ENCODE measurements around the gene UBE2V1. TPM values are rescaled to one million over a fixed set of nuclear protein-coding genes. Genes with fewer than 3 reads are reported as not detected.

The UBE2V1 gene
- total and polyA plus RNA-seq, 2 donors (not counting 3 experiments of a cell fraction or from before 2014, with no cell fraction given): 145 to 156 TPM

DNA sequence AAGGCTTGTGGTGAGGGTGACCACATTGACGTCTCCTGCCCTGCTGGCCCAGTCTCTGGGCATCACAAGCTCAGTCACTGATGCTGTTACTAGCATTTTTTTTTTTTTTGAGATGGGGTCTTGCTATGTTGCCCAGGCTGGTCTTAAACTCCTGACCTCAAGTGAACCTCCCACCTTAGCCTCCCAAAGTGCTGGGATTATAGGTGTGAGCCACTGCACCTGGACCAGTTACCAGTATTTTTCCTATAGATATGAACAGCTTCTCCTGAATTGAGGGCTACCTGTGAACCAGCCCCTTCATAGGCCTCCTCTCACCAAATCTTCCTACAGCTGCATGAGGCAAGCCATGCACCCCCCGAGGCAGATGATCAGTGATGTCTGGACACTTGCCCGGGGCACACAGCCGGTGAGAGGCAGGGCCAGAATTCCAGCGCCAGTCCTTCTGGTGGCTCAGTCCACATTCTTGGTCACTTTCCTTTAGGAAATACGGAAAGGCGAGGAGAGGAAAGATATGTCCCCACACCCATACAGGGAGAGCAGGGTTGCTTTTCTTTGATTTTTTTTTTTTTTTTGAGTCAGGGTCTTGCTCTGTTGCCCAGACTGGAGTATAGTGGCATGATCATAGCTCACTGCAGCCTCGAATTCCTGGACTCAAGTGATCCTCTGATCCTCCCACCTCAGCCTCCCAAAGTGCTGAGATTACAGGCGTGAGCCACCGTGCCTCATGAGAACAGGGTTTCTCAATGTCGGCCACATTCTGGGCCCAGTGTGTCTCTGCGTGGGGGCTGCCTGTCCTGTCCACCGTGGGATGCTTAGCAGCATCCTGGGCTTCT lies 50.7 kb downstream of the UBE2V1 start:
- Histone ChIP-seq H3K27me3 (ENCODE audit: control insufficient read depth in 2 of 2, insufficient read depth in 2 of 2, low read length in 2 of 2) (no peaks in the 10 kb centered on the region), H3K36me3 (ENCODE audit: control insufficient read depth in 2 of 2, extremely low read depth in 1 of 2, insufficient read depth in 2 of 2, low read length in 2 of 2) (no peaks in the 10 kb centered on the region), H2AFZ (ENCODE audit: low read depth, low read length) (no peak overlapping the region), H4K20me1 (replicated peaks; ENCODE audit: control insufficient read depth, extremely low read depth, insufficient read depth, low read length) (no peaks in the 10 kb centered on the region), H3K4me1 (ENCODE audit: control insufficient read depth, extremely low read depth, insufficient read depth, low read length) (no peaks in the 10 kb centered on the region), H3K9ac (replicated peaks; ENCODE audit: extremely low read depth, insufficient read depth, low read length) (no peak overlapping the region), H3K9me3 (replicated peaks; ENCODE audit: control insufficient read depth, insufficient read depth, low read length) (no peaks in the 10 kb centered on the region), H3K27ac (ENCODE audit: insufficient read depth, low read depth, low read length) (no peak overlapping the region), H3K4me3 (replicated peaks in 1 of 3; ENCODE audit: insufficient read depth in 1 of 3, low read depth in 1 of 3, low read length in 3 of 3) (no peak overlapping the region), H3K4me2 (ENCODE audit: insufficient read depth, low read length) (no peak overlapping the region), H3K9me1 (replicated peaks; ENCODE audit: control insufficient read depth, extremely low read depth, insufficient read depth, low read length) (no peaks in the 10 kb centered on the region), H3K79me2 (ENCODE audit: control insufficient read depth, insufficient read depth, low read length) (no peaks in the 10 kb centered on the region)
- TF ChIP-seq MYC (IDR thresholded peaks at IDR 0.05; ENCODE audit: low read depth, low read length) (no peak), GATA2 (IDR thresholded peaks at IDR 0.05; ENCODE audit: insufficient read depth, insufficient read length, low read depth, low read length) (no peak), POLR2A (IDR thresholded peaks at IDR 0.05; ENCODE audit: low read depth, low read length) (no peak), FOS (IDR thresholded peaks at IDR 0.05; ENCODE audit: borderline replicate concordance, insufficient read depth, low read length) (no peak), EZH2 (IDR thresholded peaks at IDR 0.05; ENCODE audit: borderline replicate concordance, low read depth, low read length, severe bottlenecking) (no peak), JUN (IDR thresholded peaks at IDR 0.05; ENCODE audit: borderline replicate concordance, insufficient read depth, insufficient read length, low read depth) (no peak)
- TF ChIP-seq, protein P1, sequence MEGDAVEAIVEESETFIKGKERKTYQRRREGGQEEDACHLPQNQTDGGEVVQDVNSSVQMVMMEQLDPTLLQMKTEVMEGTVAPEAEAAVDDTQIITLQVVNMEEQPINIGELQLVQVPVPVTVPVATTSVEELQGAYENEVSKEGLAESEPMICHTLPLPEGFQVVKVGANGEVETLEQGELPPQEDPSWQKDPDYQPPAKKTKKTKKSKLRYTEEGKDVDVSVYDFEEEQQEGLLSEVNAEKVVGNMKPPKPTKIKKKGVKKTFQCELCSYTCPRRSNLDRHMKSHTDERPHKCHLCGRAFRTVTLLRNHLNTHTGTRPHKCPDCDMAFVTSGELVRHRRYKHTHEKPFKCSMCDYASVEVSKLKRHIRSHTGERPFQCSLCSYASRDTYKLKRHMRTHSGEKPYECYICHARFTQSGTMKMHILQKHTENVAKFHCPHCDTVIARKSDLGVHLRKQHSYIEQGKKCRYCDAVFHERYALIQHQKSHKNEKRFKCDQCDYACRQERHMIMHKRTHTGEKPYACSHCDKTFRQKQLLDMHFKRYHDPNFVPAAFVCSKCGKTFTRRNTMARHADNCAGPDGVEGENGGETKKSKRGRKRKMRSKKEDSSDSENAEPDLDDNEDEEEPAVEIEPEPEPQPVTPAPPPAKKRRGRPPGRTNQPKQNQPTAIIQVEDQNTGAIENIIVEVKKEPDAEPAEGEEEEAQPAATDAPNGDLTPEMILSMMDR (IDR thresholded peaks at IDR 0.05; ENCODE audit: extremely low read depth in 1 of 2, insufficient read depth in 1 of 2, low read depth in 1 of 2, low read length in 2 of 2): no peak
- ChIA-PET POLR2A (no interaction called here), CTCF (interaction anchor here (0.8 to 19.6 kb wide), 3 partner anchors 9 to 81 kb away, joined by 3 to 1187 read pairs (median 34); partner anchors contain the start of gene SNAI1)
- DNase-seq (ENCODE audit: low read depth, low spot score) (no peak), FAIRE-seq (no peak)
- intact Hi-C loops (cut with micrococcal nuclease) (no loop called here), dilution Hi-C loops (cut with MboI; ENCODE audit: extremely low pct_ligation_motif_present, low sequenced_read_pairs) (no loop called here)
- no TSS peak for BruUV-seq (replicated peaks)

Data from endothelial cell of umbilical vein (primary cell).